Activated CD8-positive, alpha-beta memory T cell treated with anti-CD3 and anti-CD28 coated beads, Interleukin-2, amount 10 ng/mL, durations not matched to agents 7 days and 5 days (primary cell): ENCODE measurements around the gene NDST4. TPM values are rescaled to one million over a fixed set of nuclear protein-coding genes. Genes with fewer than 3 reads are reported as not detected.

Experiments used
- ATAC-seq: fragments of 150-1000 bp; cut with Tn5 transposase; one replicate; pipeline ENCODE4 v1.10.0; 2021; ENCODE audit warnings: moderate library complexity
- CTCF ChIA-PET: fragments of 350-600 bp; sonication (Branson Sonifier 250); formaldehyde crosslinking; loops from one replicate; lab custom pipeline; 2021; ENCODE audit warnings: antibody characterized with exemption; lab: Charles Lee
- DNase-seq: peaks from one replicate; pipeline ENCODE4 v3.0.0-alpha.2; 2020
- H3K27ac Mint-ChIP-seq: one replicate; pipeline ENCODE4 v1.8.0; 2021; ENCODE audit warnings: mild to moderate bottlenecking, mixed read lengths
- H3K27me3 Mint-ChIP-seq: one replicate; pipeline ENCODE4 v1.8.0; 2021; ENCODE audit warnings: mixed read lengths
- H3K36me3 Mint-ChIP-seq: one replicate; pipeline ENCODE4 v1.8.0; 2021; ENCODE audit warnings: mild to moderate bottlenecking, mixed read lengths
- H3K4me1 Mint-ChIP-seq: one replicate; pipeline ENCODE4 v1.8.0; 2021; ENCODE audit warnings: mixed read lengths
- H3K4me3 Mint-ChIP-seq: one replicate; pipeline ENCODE4 v1.8.0; 2021; ENCODE audit warnings: mild to moderate bottlenecking, moderate library complexity, mixed read lengths
- H3K9me3 Mint-ChIP-seq: one replicate; pipeline ENCODE4 v1.8.0; 2022; ENCODE audit warnings: low read depth, mixed read lengths
- total RNA-seq, 2 experiments: library from RNA; stranded (reverse); gene quantifications; one replicate each; pipeline ENCODE4 v1.2.3, GENCODE V29; 2021

The NDST4 gene
- total RNA-seq, 2 experiments from 2014 or later, result not detected

- Mint-ChIP-seq H3K4me3 (no peak overlapping the region), H3K4me1 (no peaks in the 10 kb centered on the region), H3K9me3 (no peaks in the 10 kb centered on the region), H3K27me3 (no peaks in the 10 kb centered on the region), H3K27ac (no peak overlapping the region), H3K36me3 (no peaks in the 10 kb centered on the region)
- no peak for ATAC-seq
- CTCF ChIA-PET, result interaction anchor here (1.0 kb wide), 1 partner anchor 25 kb away, joined by 5 read pairs; no protein-coding TSS in a partner anchor
- DNase-seq, result no peak
Observed at GRCh38 chr4:114783215-114783595, 330.2 kb downstream of the NDST4 start.

GRCh38 chr4:114782415-114783214 lies 330.8 kb downstream of the NDST4 start:
- no peak for ATAC-seq
- no peak for DNase-seq
- Mint-ChIP-seq H3K36me3 (no peaks in the 10 kb centered on the region), H3K4me3 (no peak overlapping the region), H3K27ac (no peak overlapping the region), H3K4me1 (no peaks in the 10 kb centered on the region), H3K9me3 (no peaks in the 10 kb centered on the region), H3K27me3 (no peaks in the 10 kb centered on the region)
- CTCF ChIA-PET, result interaction anchor here (1.0 kb wide), 1 partner anchor 25 kb away, joined by 5 read pairs; no protein-coding TSS in a partner anchor

- H3K27me3 Mint-ChIP-seq, result no peaks in the 10 kb centered on the region
- H3K27ac Mint-ChIP-seq, result no peak overlapping the region
- no peaks in the 10 kb centered on the region for H3K9me3 Mint-ChIP-seq
- DNase-seq, result no peak
- H3K36me3 Mint-ChIP-seq, result no peaks in the 10 kb centered on the region
- CTCF ChIA-PET, result no interaction called here
- H3K4me1 Mint-ChIP-seq, result no peaks in the 10 kb centered on the region
- ATAC-seq, result no peak
- H3K4me3 Mint-ChIP-seq, result no peak overlapping the region
Observed at GRCh38 chr4:114780205-114780604, 333.2 kb downstream of the NDST4 start.
